GM23248 (cell line): Measurements from ENCODE around the gene LCE1F. TPM values are rescaled to one million over a fixed set of nuclear protein-coding genes. Genes with fewer than 3 reads are reported as not detected.

ENCODE experiments used
- DNase-seq: peaks from one replicate; pipeline ENCODE4 v3.0.0-alpha.2; 2015
- H2AFZ ChIP-seq: fragments of 200-600 bp; sonication (generic); 2 replicates; pipeline ENCODE4 v1.6.1; 2016; ENCODE audit warnings: antibody characterized with exemption
- H3F3A ChIP-seq: fragments of 200-600 bp; sonication (generic); 2 replicates; pipeline ENCODE4 v1.6.1; 2016; ENCODE audit warnings: mild to moderate bottlenecking, antibody characterized with exemption, mixed run types; ENCODE audit not compliant: insufficient read depth
- H3K27ac ChIP-seq: fragments of 200-600 bp; sonication (generic); 2 replicates; pipeline ENCODE4 v1.5.1; 2016; ENCODE audit warnings: mild to moderate bottlenecking
- H3K27me3 ChIP-seq: fragments of 200-600 bp; sonication (generic); replicated peaks from 2 replicates; pipeline ENCODE4 v1.6.1; 2016; ENCODE audit warnings: mild to moderate bottlenecking; ENCODE audit not compliant: insufficient read depth
- H3K36me3 ChIP-seq: fragments of 200-600 bp; sonication (generic); 2 replicates; pipeline ENCODE4 v1.6.1; 2016; ENCODE audit warnings: low read depth, mild to moderate bottlenecking
- H3K4me1 ChIP-seq: fragments of 200-600 bp; sonication (generic); 2 replicates; pipeline ENCODE4 v1.6.1; 2016; ENCODE audit warnings: mild to moderate bottlenecking; ENCODE audit not compliant: insufficient read depth
- H3K4me2 ChIP-seq: fragments of 200-600 bp; sonication (generic); one replicate; pipeline ENCODE4 v1.6.1; 2016; ENCODE audit warnings: mild to moderate bottlenecking; ENCODE audit not compliant: unreplicated experiment
- H3K4me3 ChIP-seq: fragments of 200-600 bp; sonication (generic); 2 replicates; pipeline ENCODE4 v1.5.1; 2016; ENCODE audit warnings: mild to moderate bottlenecking
- H3K79me2 ChIP-seq: fragments of 200-600 bp; sonication (generic); 2 replicates; pipeline ENCODE4 v1.6.1; 2016; ENCODE audit warnings: mild to moderate bottlenecking; ENCODE audit not compliant: insufficient read depth
- H3K9ac ChIP-seq: fragments of 200-600 bp; sonication (generic); 2 replicates; pipeline ENCODE4 v1.6.1; 2016; ENCODE audit warnings: mild to moderate bottlenecking
- H3K9me2 ChIP-seq: fragments of 200-600 bp; sonication (generic); 2 replicates; pipeline ENCODE4 v1.6.1; 2016; ENCODE audit warnings: mixed run types, mild to moderate bottlenecking, moderate library complexity; ENCODE audit not compliant: insufficient read depth
- H3K9me3 ChIP-seq: fragments of 200-600 bp; sonication (generic); one replicate; pipeline ENCODE4 v1.6.1; 2017; ENCODE audit warnings: low read depth
- H4K20me1 ChIP-seq: fragments of 200-600 bp; sonication (generic); 2 replicates; pipeline ENCODE4 v1.6.0; 2016; ENCODE audit not compliant: insufficient read depth
- EZH2 ChIP-seq: fragments of 200-600 bp; sonication (generic); IDR thresholded peaks from 2 replicates; pipeline ENCODE4 v1.6.1; 2018; ENCODE audit warnings: antibody characterized with exemption, mild to moderate bottlenecking; ENCODE audit not compliant: insufficient read depth, poor library complexity, severe bottlenecking
- EZH2phosphoT487 ChIP-seq: fragments of 200-600 bp; sonication (generic); IDR thresholded peaks from 2 replicates; pipeline ENCODE4 v1.6.1; 2018; ENCODE audit warnings: antibody characterized with exemption, moderate library complexity, mild to moderate bottlenecking, low read depth; ENCODE audit not compliant: insufficient read depth
- WGBS, 2 experiments: methylation state at CpG; one replicate each; pipeline ENCODE4 v1.1.6; 2015 to 2017; ENCODE audit warnings: low lambda C conversion rate in 2 of 2, low coverage in 1 of 2; ENCODE audit errors: missing lambda C conversion rate in 2 of 2; 5-methylcytosine and 5-hydroxymethylcytosine counted together
- in situ Hi-C: fragments of 300-500 bp; cut with MboI; formaldehyde crosslinking; loops from 2 replicates; pipeline ENCODE4 v1.15.0; 2020
- polyA plus RNA-seq: library from polyadenylated mRNA; unstranded; fragments of >200 nt; fragmentation: Nextera tagmentation; extraction: Ambion mirVana; gene quantifications from 2 replicates; pipeline ENCODE4 v1.2.1, GENCODE V29; 2016
- total RNA-seq: library from RNA; depleted of rRNA; stranded (reverse); fragments of >200 nt; shearing (Covaris generic); gene quantifications from 2 replicates; pipeline ENCODE4 v1.2.3, GENCODE V29; 2014; rRNA removed

Gene LCE1F
- total RNA-seq: not detected in 2 replicates
- 1.1 and 1.8 TPM in 2 replicates for polyA plus RNA-seq

- Histone ChIP-seq H3K36me3 (no peaks in the 10 kb centered on the region), H3K9me3 (no peaks in the 10 kb centered on the region), H3K4me1 (peaks cover 11% of the 10 kb centered on the region), H4K20me1 (no peaks in the 10 kb centered on the region), H3K9ac (no peak within 1 kb of the TSS), H3K4me2 (no peak within 1 kb of the TSS), H3K79me2 (no peaks in the 10 kb centered on the region), H3F3A (peaks cover 4% of the 10 kb centered on the region), H3K27ac (no peak within 1 kb of the TSS), H3K27me3 (no peaks in the 10 kb centered on the region), H3K9me2 (no peaks in the 10 kb centered on the region), H2AFZ (no peak within 1 kb of the TSS), H3K4me3 (no peak within 1 kb of the TSS)
- DNase-seq: no peak
- in situ Hi-C loops: no loop called here
- no peak for TF ChIP-seq EZH2phosphoT487
- TF ChIP-seq EZH2: no peak
- WGBS, 2 experiments: 19 to 33% methylated on average over 5 to 6 of the region's 6 CpGs
Observed at GRCh38 chr1:152774875-152775274, at the start of gene LCE1F. Gene LCE1F (plus strand): TSS chr1:152775140. CDS start chr1:152776372, 1,232 bp downstream.

- DNase-seq: peak; percentile 50
- Histone ChIP-seq H3K27ac (no peak overlapping the region), H3F3A (no peaks in the 10 kb centered on the region), H3K9me3 (no peaks in the 10 kb centered on the region), H3K79me2 (no peaks in the 10 kb centered on the region), H3K36me3 (no peaks in the 10 kb centered on the region), H3K9me2 (no peaks in the 10 kb centered on the region), H2AFZ (no peak overlapping the region), H3K9ac (no peak overlapping the region), H3K27me3 (no peaks in the 10 kb centered on the region; the same call in 1 of the 2 replicates), H4K20me1 (no peaks in the 10 kb centered on the region), H3K4me2 (no peak overlapping the region), H3K4me3 (no peak overlapping the region), H3K4me1 (0 out of 2 replicates have a peak, but pooled peaks cover 6% of the 10 kb centered on the region)
- in situ Hi-C loops: no loop called here
- TF ChIP-seq EZH2 (no peak), EZH2phosphoT487 (no peak)
Observed at GRCh38 chr1:152725261-152725660, 49.7 kb upstream of the LCE1F start.

GRCh38 chr1:152728986-152729385 lies 46.0 kb upstream of the LCE1F start:
- Histone ChIP-seq H3K27ac (no peak overlapping the region), H3K4me2 (no peak overlapping the region), H3K4me1 (0 out of 2 replicates have a peak, but pooled peaks cover 6% of the 10 kb centered on the region), H4K20me1 (no peaks in the 10 kb centered on the region), H2AFZ (0 out of 2 replicates have a peak overlapping the region, but pooled peaks have one; percentile 42), H3K36me3 (no peaks in the 10 kb centered on the region), H3K9me2 (no peaks in the 10 kb centered on the region), H3K9me3 (no peaks in the 10 kb centered on the region), H3K79me2 (no peaks in the 10 kb centered on the region), H3F3A (no peaks in the 10 kb centered on the region), H3K9ac (no peak overlapping the region), H3K27me3 (no peaks in the 10 kb centered on the region), H3K4me3 (no peak overlapping the region)
- in situ Hi-C loops: no loop called here
- TF ChIP-seq EZH2phosphoT487 (no peak), EZH2 (no peak)
- 30 to 38% methylated on average over 1 of the region's 1 CpG for WGBS, 2 experiments
- DNase-seq: no peak

DNA sequence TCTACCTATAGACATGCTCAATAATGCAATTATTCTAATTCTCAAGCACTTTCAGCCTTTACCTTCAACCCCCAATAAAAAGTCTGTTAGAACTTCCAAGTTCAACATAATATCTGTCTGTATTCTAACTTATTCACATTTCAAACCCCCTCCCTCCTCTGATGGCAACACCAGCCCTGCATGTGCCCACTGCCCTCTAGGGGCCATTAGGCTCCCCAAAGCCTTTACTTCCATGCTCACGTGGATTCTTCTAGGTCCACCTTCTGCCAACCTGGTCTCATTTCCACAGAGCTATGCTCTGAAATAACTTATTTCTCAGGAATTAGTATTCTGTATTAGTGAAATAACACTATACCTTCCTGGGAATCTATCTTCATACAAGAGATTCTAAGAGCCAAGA lies 39.3 kb upstream of the LCE1F start:
- Histone ChIP-seq H3K9me2 (no peaks in the 10 kb centered on the region), H3K79me2 (no peaks in the 10 kb centered on the region), H2AFZ (no peak overlapping the region), H3K27me3 (no peaks in the 10 kb centered on the region), H3K4me3 (no peak overlapping the region), H3K9ac (no peak overlapping the region), H3F3A (no peaks in the 10 kb centered on the region), H3K36me3 (no peaks in the 10 kb centered on the region), H3K4me2 (no peak overlapping the region), H3K27ac (no peak overlapping the region), H4K20me1 (no peaks in the 10 kb centered on the region), H3K9me3 (no peaks in the 10 kb centered on the region), H3K4me1 (peaks cover 9% of the 10 kb centered on the region)
- 20 to 26% methylated on average over 1 of the region's 1 CpG for WGBS, 2 experiments
- TF ChIP-seq EZH2 (no peak), EZH2phosphoT487 (no peak)
- in situ Hi-C loops: no loop called here
- DNase-seq: peak; percentile 19

DNA sequence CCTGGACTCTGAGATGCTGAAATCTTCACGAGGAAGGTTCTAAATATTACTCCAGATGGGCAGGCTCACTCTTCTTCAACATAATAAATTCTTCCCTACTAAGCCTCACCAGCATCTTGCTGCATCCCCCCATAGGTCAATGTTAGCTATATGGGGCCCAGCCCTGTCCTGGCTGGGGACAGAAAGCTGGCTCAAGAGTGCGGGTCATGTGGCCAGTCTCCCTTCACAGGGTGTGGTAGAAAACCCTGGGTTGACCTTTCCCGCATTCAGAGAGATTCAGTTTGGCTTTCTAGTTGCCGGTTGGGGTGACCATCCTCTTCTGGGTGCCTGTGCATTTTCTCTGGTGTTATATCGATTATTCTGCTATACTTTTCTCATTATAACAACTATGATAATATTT lies 36.9 kb upstream of the LCE1F start:
- H3K4me3 ChIP-seq: no peak overlapping the region
- H3K27ac ChIP-seq: no peak overlapping the region
- H3K79me2 ChIP-seq: no peaks in the 10 kb centered on the region
- no peaks in the 10 kb centered on the region for H3K9me3 ChIP-seq
- H3K4me2 ChIP-seq: no peak overlapping the region
- H3K9me2 ChIP-seq: no peaks in the 10 kb centered on the region; the same call in 1 of the 2 replicates
- no peak for DNase-seq
- no peaks in the 10 kb centered on the region for H4K20me1 ChIP-seq
- no peaks in the 10 kb centered on the region for H3K27me3 ChIP-seq
- no peak overlapping the region for H3K9ac ChIP-seq
- peaks cover 28% of the 10 kb centered on the region for H3K4me1 ChIP-seq
- H3F3A ChIP-seq: peaks cover 13% of the 10 kb centered on the region; the same call in 1 of the 2 replicates
- 0 out of 2 replicates have a peak overlapping the region, but pooled peaks have one; percentile 2 for H2AFZ ChIP-seq
- no peak for TF ChIP-seq EZH2
- no peak for TF ChIP-seq EZH2phosphoT487
- H3K36me3 ChIP-seq: no peaks in the 10 kb centered on the region
- in situ Hi-C loops: no loop called here
- WGBS, 2 experiments: 39 to 44% methylated on average over 5 of the region's 5 CpGs
